Measurements from ENCODE around the gene LCN6.
"Not testable (repeated sequence)": the region's sequence is repeated elsewhere in the genome, so short reads cannot be mapped to it uniquely, and the experiment has no call there.

Gene LCN6

GRCh38 chr9:136722093-136722968, 26.0 kb downstream of the LCN6 start:
- DNase-seq: no peak

GRCh38 chr9:136721339-136722092, 26.8 kb downstream of the LCN6 start:
- DNase-seq: no peak

- no peak for DNase-seq
Observed at GRCh38 chr9:136720898-136721338, 27.4 kb downstream of the LCN6 start.

- DNase-seq: no peak
Observed at GRCh38 chr9:136720251-136720897, 28.0 kb downstream of the LCN6 start.

- no peak for DNase-seq
Observed at GRCh38 chr9:136719195-136719880, 29.0 kb downstream of the LCN6 start.

GRCh38 chr9:136718345-136719194, 29.8 kb downstream of the LCN6 start:
- no peak for DNase-seq

- no peak for DNase-seq
Observed at GRCh38 chr9:136717399-136717798, 30.9 kb downstream of the LCN6 start.

- DNase-seq: no peak
Observed at GRCh38 chr9:136714893-136715274, 33.4 kb downstream of the LCN6 start.

- no peak for DNase-seq
Observed at GRCh38 chr9:136714096-136714892, 34.0 kb downstream of the LCN6 start.

- no peak for DNase-seq
Observed at GRCh38 chr9:136713550-136713949, 34.8 kb downstream of the LCN6 start.

- no peak for DNase-seq
Observed at GRCh38 chr9:136712690-136713544, 35.4 kb downstream of the LCN6 start.

GRCh38 chr9:136711751-136712689, 36.3 kb downstream of the LCN6 start, which contains the start of gene DIPK1B:
TSS of gene DIPK1B (plus strand) at chr9:136712572. CDS start at chr9:136712666, 94 bp downstream.
- no peak for DNase-seq

- not testable (repeated sequence) for DNase-seq
Observed at GRCh38 chr9:136711219-136711648, 37.1 kb downstream of the LCN6 start.

GRCh38 chr9:136710543-136710942, 37.8 kb downstream of the LCN6 start:
- no peak for DNase-seq

GRCh38 chr9:136709454-136710109, 38.7 kb downstream of the LCN6 start:
- DNase-seq: no peak

GRCh38 chr9:136707849-136708517, 40.3 kb downstream of the LCN6 start:
- no peak for DNase-seq

GRCh38 chr9:136707011-136707410, 41.3 kb downstream of the LCN6 start:
- no peak for DNase-seq

- DNase-seq: no peak
Observed at GRCh38 chr9:136705564-136705963, 42.8 kb downstream of the LCN6 start.
